Stimulated activated CD4-positive, alpha-beta T cell treated with anti-CD3 and anti-CD28 coated beads, Interleukin-2, amount 100 ng/mL, for 24 hours (primary cell): Measurements from ENCODE around the gene VWF.
A peak's percentile ranks its signal among the peaks of the same experiment; 100 is the strongest.

Source experiments
- DNase-seq, 2 donors: peaks; one replicate each; pipeline ENCODE4 v3.0.0-alpha.2; 2020

Gene VWF

DNA sequence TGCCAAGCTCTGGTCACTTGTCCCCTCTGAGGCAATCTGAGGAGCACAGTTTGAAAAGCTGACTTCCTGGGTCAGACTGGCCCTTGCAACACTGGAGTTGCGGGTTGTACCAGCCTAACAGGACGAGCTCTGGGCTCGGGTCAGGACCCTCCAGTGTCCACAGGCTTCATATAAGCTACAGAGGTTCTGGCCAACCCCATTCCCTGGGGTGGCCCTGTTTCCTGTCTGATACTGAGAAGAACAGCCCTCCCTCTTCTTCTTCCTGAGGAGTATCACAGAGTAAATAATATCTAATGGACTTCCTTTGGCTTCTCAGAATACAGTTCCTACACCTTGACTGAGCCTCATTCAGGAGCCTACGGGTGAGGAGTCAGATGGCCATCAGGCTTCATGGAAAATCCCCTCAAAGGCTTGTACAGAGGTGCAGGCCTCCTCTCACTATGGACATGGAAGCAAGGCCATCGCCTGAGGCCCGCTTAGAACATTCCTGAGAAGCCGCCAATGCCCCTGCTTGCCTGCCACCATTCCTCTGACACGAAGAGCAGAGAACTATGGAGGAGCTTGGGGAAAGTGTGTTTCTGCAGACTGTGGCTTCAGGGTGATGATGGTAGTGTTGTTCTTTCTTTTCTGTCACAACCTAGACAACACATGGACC is 150.9 kb downstream of the VWF start:
- DNase-seq = no peak

DNA sequence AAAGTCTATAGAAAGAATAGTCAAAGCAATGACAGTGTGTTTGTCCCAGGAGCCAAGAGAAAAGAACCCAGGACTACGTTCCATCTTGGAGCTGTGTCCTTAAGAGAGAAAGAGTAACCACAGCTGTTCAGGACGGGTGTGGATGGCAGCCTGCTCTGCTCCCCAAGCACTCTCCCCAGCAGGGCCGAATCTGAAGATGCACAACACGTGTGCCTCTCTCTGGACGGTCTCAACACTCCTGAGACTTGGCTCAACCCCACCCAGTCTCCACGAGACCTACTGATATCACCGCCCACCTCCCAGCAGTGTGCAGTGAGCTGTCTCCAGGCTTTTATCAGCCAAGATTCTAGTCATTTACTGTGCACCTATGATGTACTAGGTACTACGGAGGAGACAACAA is 152.1 kb downstream of the VWF start:
- DNase-seq = no peak

- no peak for DNase-seq
Observed at GRCh38 chr12:5971194-5971850, 153.1 kb downstream of the VWF start.

DNA sequence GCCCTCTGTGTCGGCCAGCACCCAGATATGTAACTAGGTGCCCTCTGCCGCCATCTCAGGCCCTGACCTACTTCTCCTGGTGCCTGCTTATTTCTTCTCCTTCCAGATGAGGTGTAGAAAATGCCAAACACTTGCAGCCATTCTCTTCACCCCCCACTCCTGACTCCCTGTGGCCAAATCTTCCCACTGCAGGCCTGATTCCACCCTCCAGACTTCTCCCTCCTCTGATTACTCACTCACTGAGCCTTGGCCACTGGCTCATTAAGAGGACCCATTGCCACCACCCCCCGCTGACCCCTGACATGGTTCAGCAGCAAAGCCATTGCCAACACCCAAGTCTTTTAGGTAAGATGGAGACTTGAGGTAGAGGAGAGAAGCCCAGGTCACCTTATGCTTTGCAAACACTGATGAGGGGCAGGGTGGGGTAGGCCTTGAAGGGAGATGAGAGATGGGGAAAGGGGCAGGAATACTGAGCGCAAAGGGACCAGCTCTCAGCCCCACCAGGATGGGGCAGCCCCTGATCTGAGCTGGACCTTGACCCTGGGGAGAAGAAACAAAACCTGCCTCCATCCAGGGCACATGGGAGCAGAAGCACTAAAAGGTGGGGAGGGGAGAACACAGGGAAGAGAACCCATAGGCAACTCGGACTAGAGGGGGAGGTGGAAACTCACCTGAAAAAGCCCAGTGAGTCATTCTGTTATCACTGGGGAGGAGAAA is 154.3 kb downstream of the VWF start:
- DNase-seq = no peak

DNA sequence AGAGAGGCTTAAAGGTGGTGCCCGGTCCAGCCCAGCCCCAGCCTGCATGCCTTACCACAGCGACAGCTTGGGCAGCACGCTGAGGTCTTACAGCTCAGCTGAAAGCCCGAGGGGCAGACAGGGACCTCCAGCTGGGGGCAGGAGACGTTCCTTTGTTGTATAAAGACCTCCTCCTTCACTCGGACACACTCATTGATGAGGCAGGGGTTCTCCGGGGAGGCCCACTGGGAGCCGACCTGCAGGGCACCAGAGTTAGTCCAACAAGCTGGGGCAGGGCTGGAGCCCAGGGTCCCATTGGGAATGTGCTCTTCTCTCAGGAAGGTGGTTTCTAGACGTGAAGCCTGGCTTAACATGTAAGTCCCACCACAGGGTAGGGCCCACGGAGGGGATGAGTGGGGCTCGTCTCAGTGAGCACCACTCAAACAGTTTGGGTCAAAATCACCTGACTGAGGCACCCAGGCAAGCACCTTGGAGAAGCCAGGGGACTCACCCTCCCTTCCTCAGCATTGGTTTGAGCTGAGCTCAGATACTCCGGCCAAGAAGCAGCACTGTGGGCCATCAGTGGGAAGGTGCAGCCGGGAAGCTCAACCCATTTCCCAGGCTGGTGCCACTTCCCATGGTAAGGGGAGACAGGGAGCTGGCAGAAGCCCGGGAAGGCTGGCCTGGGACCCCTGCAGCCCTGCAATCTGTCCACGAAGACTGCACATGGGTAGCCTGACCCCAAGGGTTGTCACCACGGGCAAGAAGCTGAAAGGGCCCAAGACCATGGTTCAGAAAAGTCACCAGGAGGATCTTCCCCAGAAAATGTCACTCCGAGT is 155.1 kb downstream of the VWF start:
- no peak for DNase-seq

DNA sequence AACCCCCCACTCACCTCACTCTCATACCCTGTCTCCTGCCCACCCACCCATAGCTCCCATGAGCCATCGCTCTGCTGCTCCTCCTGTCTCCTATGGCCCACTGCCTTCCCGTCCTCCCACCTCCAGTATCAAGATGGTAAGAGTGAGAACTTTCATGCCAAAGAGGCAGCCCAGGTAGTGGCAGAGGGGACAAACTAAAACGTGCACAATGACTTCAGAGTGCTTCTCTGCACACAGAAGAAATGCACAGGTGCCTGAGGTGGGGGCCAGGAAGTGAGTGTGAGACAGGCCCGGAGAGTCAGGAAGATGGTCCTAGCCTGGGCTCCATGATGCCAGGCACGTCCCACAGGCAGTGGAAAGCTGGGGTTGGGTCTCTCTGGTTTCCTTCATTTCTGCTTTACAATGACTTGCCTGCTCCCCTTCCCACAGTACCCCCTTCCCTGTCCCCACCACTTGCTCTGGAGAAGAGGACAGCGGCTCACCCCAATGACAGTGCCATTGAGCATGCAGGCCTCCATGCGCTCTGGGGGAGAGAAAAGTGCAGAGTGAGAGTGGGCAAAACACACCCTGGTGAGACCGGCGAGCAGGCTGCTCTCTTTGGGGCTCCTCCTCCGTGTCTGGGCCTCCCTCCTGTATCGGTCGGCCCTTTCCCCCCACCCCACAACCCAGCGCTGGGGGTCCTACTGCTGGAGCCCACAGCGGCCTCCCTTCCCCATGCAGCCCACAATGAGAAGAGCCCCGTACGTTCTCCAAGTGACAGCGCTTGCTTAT is 156.6 kb downstream of the VWF start:
- DNase-seq = no peak

GRCh38 chr12:5966486-5967095 is 157.9 kb downstream of the VWF start:
- DNase-seq = no peak

- peak; percentile 54 to 65 for DNase-seq
Observed at GRCh38 chr12:5965950-5966383, 158.5 kb downstream of the VWF start.

- DNase-seq = no peak
Observed at GRCh38 chr12:5964913-5965900, 159.3 kb downstream of the VWF start.

- DNase-seq = no peak
Observed at GRCh38 chr12:5963515-5963914, 161.0 kb downstream of the VWF start.

- no peak for DNase-seq
Observed at GRCh38 chr12:5960783-5961182, 163.7 kb downstream of the VWF start.

DNA sequence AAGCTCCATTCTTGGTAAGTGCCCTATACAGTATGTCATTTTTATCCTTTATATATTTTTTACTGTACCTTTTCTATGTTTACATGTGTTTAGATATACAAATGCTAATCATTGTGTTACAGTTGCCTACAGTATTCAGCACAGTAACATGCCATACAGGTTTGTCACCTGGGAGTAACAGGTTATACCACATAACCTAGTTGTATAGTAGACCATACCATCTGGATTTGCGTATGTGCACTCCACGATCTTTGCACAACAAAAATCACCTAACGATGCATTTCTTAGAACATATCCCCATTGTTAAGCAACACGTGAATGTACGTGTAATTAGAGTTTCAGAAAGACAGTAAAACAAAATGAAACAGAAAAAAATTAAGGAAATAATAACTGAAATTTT is 167.5 kb downstream of the VWF start:
- DNase-seq = no peak

DNA sequence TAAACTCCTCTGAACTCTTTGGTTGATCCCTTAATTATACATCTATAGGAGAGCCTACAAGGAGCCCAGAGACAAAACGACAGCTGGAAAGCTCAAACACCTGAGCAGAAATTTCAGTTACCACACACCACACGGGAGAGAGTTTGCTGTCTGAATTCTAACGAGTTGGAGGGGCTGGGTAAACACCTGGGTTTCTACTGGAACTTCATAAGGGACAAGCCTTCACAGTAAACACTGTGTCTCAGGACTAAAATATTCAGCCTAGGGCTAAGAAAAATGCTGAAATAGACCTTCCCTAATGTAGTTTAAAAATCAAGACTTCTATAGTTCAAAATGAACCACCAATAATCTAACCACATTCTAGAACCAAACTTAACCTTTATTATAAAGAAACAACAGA is 169.8 kb downstream of the VWF start:
- DNase-seq = no peak

DNA sequence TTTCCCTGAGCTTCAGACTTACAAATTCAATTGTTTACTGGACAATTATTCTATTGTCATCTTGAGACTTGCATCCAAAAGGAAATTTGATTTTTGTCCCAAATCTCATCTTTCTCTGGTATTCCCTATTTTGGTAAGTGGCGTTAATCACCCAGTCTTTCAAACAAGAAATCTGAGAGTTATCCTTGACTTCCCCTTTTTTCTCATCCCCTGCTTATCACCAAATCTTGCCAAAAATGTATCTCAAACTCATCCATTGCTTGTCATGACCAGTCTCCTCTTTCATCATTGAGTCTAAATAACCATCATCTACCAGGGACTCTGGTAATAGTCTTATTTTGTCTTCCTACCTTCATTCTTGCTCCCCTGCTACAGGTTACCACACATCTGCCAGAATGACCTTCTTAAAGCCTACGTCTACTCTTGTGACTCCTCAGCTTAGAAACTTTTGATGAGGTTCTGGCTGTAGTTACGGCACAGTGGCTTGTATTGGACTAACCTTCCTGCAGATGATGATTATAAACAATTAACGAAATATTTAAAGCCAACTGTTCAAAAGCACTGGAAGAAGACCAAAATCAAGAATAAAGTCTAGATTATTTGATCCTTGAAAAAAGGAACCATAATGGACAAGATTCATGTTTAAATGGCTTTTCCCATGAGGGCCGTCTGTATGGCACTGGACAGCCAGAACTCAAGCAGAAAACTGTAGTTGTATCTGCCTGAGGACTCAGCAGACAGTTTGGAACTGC is 170.5 kb downstream of the VWF start:
- DNase-seq = no peak

GRCh38 chr12:5952031-5952430 is 172.4 kb downstream of the VWF start:
- DNase-seq = no peak

DNA sequence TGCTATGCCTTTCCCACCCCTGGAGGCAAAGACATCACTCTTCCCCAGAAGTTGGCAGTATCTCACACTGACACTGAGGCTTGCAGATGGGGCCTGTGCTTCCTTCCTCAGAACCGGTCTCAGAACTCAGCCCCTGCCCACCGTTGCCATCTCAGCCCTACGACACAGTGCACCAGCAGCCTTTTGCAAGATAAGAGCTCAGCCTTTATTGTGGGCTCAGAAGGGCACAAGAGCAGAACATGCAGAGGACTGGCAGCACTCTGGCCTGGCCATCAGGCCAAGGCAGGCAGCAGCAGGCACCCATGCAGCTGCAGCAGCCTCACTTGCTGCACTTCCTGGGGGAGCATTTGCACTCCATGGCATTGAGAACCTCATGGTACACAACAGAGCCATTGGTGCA is 175.8 kb downstream of the VWF start:
- no peak for DNase-seq

DNA sequence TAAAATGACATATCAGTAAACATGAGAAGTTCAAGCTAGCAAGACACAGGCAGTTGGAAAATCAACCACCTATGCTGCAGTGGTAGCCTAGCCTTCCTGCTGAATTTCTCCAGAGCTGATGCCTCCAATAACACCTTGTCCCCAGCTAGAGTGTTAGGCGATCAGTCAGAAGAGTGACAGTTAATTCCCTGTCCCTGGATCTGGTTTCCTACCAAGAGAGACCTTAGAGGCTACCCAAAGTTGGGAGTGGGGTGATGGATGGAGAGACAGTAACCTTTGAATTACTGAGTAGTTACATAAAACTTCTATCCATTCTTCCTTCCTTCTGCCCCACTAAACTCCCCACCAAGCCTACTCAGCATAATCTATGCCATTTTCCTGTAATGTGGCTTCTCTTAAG is 177.5 kb downstream of the VWF start:
- no peak for DNase-seq

DNA sequence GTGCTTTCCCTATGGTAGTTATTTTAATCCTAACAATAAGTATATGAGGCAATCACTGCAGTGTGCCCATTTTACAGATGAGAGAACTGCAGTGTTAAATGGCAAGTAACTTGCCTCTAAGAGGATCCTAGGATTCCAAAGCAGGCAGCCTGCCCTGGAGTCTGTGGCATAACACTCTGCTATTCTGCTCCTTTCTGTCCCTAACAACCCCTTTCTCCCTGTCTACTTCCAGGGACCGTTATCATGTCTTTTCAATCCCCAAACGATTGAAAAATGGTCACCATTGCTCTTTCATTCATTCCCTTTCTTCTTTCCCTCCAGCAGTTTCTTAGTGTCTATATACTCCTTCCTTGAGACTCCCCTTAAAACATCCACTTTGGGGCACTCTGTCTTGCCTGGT is 178.1 kb downstream of the VWF start:
- no peak for DNase-seq

DNA sequence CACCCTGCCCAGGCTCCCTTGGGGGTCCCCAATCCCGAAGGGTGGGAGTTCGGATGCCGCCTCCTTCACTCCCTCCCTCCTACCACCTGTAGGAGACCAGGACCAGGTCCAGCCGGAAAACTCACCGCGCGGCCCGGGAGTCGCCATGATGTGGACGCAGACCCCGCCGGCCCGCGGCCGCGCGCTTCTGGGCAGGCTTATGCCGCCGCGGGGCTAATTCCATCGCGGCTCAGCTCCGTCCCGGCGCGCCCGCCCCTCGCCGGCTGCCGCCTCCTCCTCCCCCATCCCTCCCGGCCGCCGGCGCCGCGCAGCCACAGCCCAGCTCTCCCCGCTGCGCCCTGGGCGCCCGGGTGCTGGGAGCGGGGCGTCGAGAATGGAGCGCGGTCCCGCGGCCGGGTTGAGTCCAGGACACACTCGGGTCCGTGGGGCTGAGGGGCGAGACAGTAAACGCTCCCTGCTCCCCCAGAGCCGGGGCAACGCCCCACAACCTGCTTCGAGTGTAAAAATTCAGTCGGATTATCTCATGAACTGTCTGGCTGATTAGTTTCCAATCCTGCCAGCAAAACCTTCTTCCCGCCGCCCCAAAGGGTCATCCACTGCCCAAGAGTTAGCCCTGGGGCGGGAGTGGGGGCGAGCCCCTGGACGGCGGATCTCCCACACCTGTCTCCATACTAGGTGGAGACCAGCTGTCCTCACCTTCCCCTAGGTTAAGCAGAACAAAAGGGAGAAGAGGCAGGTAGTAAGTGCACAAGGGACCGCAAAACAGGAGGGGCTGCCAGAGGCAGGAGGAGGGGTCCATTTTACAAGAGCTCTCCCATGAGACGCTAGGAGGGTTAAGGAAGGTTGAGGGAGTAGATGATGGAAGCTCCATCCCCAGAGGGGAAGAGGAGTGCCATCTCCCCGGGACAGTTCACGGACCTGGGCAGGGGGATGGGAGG is 179.1 kb downstream of the VWF start, which contains the start of gene ANO2:
Gene ANO2 (minus strand): TSS at position 189 of the 938 bp plus-strand sequence. CDS start 42 bp downstream, at position 147.
- DNase-seq = no peak
